Stimulated activated CD4-positive, alpha-beta T cell treated with anti-CD3 and anti-CD28 coated beads, TNF-alpha, amount 100 ng/mL, for 4 hours (primary cell): ENCODE measurements around the gene RAB33B.
"Not testable (repeated sequence)": the region's sequence is repeated elsewhere in the genome, so short reads cannot be mapped to it uniquely, and the experiment has no call there.

Experiments used
- DNase-seq, 3 experiments: peaks; one replicate each; pipeline ENCODE4 v3.0.0-alpha.2; 2020; ENCODE audit warnings: low read depth in 3 of 3

RAB33B gene

DNA sequence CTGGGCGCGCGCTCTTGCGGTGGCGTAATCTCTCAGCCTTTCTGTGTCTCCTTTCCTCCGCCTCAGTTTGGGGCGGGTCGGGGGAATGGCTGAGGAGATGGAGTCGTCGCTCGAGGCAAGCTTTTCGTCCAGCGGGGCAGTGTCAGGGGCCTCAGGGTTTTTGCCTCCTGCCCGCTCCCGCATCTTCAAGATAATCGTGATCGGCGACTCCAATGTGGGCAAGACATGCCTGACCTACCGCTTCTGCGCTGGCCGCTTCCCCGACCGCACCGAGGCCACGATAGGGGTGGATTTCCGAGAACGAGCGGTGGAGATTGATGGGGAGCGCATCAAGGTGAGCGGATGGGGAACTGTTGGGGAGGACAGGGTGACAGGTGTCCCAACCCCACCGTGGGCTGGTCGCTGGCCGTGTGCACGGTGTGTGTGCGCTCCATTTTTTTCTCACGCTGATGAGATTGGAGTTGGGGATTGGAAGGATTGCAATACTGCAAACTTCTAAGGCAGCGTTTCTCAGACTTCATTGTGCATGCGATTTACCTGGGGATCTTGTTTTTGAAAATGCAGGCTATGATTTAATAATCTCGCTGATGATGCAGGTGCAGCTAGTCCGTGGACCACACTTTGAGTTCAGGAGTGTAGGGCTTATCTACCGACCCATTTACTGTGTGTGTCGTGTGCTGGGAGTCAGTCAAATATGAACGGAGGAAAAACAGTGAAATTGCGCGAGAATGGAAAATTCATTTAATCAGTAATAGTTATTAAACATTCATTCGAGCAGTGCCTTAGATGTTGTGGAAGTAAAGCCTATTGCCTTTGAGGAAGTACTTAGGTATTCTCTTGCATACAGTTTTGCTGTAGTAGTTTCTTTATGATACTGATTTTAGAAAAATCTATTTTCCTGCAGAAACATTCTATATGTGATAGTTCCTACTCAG is at the start of gene RAB33B:
RAB33B (plus strand) TSS at position 11 of the 935 bp plus-strand sequence; CDS start at position 86, 75 bp downstream.
- DNase-seq, result no peak

- no peak for DNase-seq
These were observed 43.6 kb upstream of the RAB33B start for GRCh38 chr4:139410312-139410711.

DNA sequence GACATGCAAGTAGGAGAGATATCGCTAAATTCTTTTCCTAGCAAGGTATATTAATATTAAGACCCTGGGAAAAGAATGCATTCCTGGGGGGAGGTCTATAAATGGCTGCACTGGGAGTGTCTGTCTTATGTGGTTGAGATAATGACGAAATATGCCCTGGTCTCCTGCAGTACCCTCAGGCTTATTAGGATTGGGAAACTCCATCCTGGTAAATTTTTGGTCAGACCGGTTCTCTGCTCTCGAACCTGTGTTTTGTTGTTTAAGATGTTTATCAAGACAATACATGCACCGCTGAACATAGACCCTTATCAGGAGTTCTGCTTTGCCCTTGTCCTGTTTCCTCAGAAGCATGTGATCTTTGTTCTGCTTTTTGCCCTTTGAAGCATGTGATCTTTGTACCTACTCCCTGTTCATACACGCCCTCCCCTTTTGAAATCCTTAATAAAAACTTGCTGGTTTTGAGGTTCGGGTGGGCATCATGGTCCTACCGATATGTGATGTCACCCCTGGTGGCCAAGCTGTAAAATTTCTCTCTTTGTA is 39.2 kb upstream of the RAB33B start:
- DNase-seq, result not testable (repeated sequence)

GRCh38 chr4:139416073-139416673 is 37.7 kb upstream of the RAB33B start:
- DNase-seq, result no peak

GRCh38 chr4:139419388-139419914 is 34.5 kb upstream of the RAB33B start:
- DNase-seq, result no peak

DNA sequence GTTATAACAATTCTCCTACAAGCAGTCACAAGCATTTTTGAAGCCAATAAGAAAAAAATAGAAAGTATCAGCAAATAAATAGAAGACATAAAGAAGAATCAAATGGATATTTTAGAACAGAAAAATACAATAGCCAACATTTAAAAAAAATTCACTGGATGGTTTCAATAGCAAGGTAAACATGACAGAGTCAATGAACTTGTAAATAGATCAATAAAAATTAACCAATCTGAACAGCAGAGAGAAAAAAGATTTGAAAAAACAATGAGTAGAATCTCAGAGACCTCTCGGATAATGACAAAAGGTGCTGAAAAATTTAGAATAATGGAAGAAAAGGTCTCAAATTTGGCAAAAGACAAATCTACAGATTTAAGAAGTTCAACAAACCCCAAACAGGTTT is 33.3 kb upstream of the RAB33B start:
- DNase-seq, result no peak

DNA sequence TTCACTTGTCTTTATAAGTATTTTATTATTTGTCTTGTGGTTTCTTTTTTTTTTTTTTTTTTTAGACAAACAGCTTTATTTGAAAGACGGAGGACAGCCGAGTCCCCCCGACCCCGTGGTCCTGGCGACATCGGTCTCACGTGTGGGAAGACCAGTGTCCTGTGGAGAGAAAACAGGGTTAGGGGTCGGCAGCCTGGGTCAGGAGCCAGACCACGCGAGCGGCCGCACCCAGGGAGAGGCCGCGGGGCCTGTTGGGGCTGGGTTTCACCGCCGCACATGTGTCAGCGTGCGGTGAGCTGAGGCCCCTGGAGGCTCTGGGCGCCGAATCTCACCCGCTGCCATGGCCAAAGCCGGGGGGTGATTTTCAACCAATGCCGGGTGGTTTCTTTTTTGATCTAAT is 17.8 kb upstream of the RAB33B start:
- no peak for DNase-seq

GRCh38 chr4:139438141-139438540 is 15.8 kb upstream of the RAB33B start:
- no peak for DNase-seq

GRCh38 chr4:139441029-139441428 is 12.9 kb upstream of the RAB33B start:
- DNase-seq, result no peak

DNA sequence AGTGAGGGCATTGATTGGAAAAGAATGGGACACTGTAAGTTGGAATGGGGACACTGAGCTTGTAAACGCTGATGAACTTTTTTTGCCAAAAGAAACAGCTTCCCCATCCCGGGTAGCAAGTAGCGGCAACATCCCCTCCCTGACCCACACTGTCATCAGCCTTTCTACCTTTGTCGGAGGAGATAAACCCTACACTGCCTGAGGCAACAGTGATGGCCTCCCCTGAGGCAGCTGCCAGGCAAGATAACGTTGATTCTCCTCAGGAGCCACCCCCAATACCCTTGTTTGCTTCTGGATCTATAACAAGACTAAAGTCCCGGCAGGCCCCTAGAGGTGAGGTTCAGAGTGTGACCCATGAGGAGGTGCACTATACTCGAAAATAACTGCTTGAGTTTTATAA is 10.3 kb upstream of the RAB33B start:
- DNase-seq, result no peak

GRCh38 chr4:139444881-139445280 is 9.0 kb upstream of the RAB33B start:
- DNase-seq, result not testable (repeated sequence)

DNA sequence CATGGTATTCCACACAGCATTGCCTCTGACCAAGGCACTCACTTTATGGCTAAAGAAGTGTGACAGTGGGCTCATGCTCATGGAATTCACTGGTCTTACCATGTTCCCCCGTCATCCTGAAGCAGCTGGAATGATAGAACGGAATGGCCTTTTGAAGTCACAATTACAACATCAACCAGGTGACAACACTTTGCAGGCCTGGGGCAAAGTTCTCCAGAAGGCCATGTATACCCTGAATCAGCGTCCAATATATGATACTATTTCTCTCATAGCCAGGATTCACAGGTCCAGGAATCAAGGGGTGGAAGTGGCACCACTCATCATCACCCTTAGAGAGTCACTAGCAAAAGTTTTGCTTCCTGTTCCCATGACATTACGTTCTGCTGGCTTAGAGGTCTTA is 6.8 kb upstream of the RAB33B start:
- DNase-seq, result not testable (repeated sequence)

DNA sequence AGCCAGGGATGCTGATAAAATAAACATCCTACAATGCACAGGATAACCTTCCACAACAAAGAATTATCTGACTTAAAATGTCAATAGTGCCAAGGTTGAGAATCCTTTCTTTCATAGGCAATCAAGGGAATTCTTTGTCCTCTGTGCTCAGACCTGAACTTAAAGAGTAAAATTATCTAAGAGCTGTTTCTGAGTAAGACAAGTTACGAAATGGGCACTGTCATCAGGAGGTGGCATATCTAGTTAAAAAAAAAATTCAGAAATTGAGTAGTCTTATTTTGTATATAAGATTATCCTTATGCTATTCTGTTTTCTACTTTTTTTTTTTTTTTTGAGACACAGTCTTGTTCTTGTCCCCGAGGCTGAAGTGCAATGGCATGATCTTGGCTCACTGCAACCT is 3.3 kb upstream of the RAB33B start:
- no peak for DNase-seq

DNA sequence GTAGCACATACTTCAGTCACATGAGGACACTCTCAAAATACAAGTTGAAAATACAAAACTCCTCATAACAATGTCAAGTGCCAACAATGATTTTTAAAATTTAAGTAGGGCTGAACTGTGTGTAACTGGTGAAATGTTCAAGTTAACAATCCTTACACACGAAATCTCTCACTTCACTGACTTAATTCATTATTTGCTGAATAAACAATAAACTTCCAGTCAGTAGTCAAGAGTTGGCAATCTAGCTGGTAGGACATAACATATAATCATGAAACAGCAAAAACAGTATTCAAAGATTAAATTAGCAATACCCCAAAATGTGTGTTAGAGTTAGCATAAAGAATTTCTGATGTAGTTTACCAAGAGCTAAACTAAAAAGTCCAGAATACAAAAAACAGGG is 1.9 kb upstream of the RAB33B start:
- DNase-seq, result no peak

DNA sequence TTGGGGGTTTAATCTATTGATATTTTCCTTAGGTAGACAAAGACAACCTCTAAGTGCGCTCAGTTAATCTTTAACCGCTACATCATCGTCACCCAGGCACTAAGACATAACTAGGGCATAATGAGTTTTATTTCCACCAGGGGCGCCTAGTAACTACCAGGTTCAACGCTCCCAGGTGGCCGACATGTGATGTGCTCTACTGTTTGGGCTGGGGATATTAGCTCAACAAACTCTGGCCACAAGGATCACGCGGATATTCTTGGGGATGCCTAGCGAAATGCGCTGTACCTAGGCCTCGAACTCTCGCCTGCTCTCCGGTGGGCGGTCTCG is 915 bp upstream of the RAB33B start:
- peak in 2 of 3 experiments; percentile 32 to 41 for DNase-seq

DNA sequence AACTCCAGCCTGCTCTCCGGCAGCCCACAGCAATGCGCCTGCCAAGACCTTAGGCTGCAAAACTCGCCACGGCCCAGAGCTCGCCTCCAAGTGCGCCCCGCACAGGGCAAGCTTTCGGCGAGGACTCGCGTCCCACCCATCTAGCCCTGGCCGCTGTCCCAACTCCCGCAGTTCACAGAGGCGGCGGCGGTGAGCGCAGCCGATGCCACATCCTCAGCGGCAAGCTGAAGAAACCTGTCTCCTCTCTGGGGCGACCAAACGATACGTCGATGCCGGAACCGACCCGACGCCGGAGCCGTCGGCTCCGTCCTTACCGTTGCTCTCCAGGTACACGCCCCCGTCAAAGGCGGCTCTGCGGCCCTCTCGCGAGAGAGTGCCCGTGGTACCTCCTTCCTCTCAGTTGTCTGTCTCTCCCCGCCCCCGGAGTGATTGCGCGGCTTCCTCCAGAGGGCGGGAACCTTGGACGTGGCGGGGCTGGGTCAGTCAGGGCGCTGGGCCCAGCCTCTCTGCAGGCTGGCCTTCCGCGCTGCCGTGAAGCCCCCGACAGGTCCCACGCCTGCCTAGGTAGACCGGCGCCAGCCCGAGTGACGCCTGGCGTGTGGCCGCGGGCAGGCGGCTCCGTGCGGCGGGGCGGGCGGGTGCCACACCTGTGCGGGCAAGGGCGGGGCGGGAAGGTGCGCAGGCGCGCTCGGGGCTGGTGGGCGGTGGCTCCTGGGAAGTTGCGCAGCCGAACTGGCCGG is 380 bp upstream of the RAB33B start:
- peak; percentile 92 to 98 (median 94) for DNase-seq

DNA sequence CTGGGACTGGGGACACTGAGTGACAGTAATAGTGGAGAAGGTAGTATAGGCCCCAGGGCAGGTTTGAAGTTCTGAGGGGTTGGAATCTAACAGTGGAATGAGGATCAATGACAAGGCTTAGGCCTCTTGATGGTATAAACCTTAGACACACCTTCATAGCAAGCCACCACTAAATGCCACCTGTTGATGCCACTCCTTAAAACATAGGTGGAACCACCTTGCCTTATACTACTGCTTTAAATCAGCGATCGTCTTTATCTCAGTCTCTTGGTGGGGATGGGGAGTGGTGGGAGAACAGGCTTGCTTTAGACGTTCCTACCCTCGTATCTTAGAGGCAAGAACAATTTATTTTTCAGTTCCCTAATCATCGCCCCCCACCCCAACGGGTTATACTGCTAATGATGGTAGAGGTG is 1.2 kb downstream of the RAB33B start:
- DNase-seq, result no peak

DNA sequence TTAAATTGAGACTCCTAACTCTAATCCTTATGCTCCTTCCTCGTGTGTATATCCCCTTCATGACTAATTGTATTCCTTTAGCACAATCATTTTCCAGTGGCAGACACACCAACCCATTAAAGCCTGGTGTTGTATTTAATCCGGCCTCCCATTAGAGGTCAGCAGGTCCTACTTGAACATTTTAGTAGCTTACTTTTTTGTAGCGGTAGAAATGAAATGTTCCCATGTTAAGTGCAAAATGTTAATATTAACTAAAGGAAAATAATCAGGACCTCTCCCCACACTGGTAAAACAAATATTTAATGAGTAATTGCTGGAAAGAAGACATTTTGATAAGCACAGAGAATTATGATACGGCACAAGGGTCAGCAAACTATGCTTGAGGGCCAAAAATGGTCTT is 3.4 kb downstream of the RAB33B start:
- no peak for DNase-seq

DNA sequence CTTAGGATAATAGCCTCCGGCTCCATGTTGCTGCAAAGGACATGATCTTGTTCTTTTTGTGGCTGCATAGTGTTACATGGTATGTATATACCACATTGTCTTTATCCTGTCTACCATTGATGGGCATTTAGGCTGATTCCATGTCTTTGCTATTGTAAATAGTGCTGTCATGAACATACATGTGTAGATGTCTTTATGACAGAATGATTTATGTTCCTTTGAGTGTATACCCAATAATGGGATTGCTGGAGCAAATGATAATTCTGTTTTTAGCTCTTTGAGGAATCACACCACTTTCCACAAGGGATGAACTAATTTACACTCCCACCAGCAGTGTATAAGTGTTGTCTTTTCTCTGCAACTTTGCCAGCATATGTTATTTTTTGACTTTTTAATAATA is 4.6 kb downstream of the RAB33B start:
- DNase-seq, result no peak

DNA sequence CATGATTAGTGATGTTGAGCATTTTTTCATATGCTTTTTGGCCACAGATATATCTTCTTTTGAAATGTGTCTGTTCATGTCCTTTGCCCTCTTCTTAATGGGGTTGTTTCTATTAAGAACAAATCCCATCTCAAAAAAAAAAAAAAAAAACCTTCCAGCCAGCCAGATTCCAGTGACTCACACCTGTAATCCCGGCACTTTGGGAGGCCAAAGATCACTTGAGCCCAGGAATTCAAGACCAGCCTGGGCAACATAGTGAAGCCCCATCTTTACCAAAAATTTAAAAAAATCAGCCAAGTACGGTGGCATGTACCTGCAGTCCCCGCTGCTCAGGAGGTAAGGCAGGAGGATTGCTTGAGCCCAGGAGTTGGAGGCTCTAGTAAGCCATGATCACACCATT is 5.1 kb downstream of the RAB33B start:
- no peak for DNase-seq

GRCh38 chr4:139460565-139460964 is 6.6 kb downstream of the RAB33B start:
- DNase-seq, result no peak

DNA sequence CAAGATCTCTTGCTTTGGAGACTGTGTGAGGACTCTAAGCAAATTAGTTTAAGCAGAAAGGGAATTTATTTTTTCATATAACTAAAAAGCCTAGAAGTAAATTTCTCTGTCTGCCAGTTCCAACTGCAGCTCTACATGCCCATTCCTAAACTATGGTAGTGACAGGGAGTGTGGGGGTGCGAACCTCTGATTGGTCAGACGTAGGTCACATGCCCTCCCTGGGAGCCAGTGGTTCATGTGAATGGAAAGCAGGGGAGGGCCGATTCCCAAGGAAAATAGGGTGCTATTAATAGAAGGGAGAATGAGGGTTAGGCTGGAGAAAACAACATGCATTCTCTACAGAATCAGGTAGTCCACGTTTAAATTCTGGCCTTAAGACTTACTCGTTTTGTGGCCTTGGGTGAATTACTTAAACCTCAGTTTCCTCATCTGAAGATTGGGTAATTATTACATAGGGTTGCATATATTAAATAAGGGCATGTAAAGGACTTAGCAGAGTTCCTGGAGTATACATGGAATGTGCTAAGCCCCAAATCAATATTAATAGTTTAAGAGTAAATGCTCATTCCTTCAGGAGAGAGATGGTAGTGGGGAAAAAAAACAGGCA is 7.2 kb downstream of the RAB33B start:
- DNase-seq, result no peak
